ENCODE measurements around the gene TRIO.

The TRIO gene

GRCh38 chr5:14379739-14380497, 236.8 kb downstream of the TRIO start:
- H3K27ac ChIP-seq, result no peak overlapping the region
- no peak for TF ChIP-seq CTCF (conservative IDR thresholded peaks at IDR 0.05; ENCODE audit: low read depth)
- ChIA-PET CTCF (no interaction called here), POLR2A (ENCODE audit: low non-redundant PET) (no interaction called here)
- DNase-seq (ENCODE audit: low spot score), result no peak

- TF ChIP-seq CTCF (conservative IDR thresholded peaks at IDR 0.05; ENCODE audit: low read depth), result no peak
- POLR2A ChIA-PET (ENCODE audit: low non-redundant PET), result no interaction called here
- no peak for DNase-seq (ENCODE audit: low spot score)
- CTCF ChIA-PET, result no interaction called here
- H3K27ac ChIP-seq, result no peak overlapping the region
These were observed 237.6 kb downstream of the TRIO start for GRCh38 chr5:14380712-14381111.

- CTCF ChIA-PET, result no interaction called here
These were observed 239.5 kb downstream of the TRIO start for GRCh38 chr5:14382640-14383039.

GRCh38 chr5:14383923-14384322, 240.8 kb downstream of the TRIO start:
- TF ChIP-seq CTCF (conservative IDR thresholded peaks at IDR 0.05; ENCODE audit: low read depth), result no peak
- CTCF ChIA-PET, result no interaction called here
- DNase-seq (ENCODE audit: low spot score), result no peak
- POLR2A ChIA-PET (ENCODE audit: low non-redundant PET), result no interaction called here
- H3K27ac ChIP-seq, result no peak overlapping the region

More at GRCh38 chr5:14382640-14383039, 239.5 kb downstream of the TRIO start:
- DNase-seq (ENCODE audit: low spot score), result no peak
- H3K27ac ChIP-seq, result no peak overlapping the region
- no peak for TF ChIP-seq CTCF (conservative IDR thresholded peaks at IDR 0.05; ENCODE audit: low read depth)
- POLR2A ChIA-PET (ENCODE audit: low non-redundant PET), result no interaction called here

- ChIA-PET POLR2A (ENCODE audit: low non-redundant PET) (no interaction called here), CTCF (no interaction called here)
- TF ChIP-seq CTCF (conservative IDR thresholded peaks at IDR 0.05; ENCODE audit: low read depth), result no peak
- DNase-seq (ENCODE audit: low spot score), result no peak
- no peak overlapping the region for H3K27ac ChIP-seq
These were observed 241.9 kb downstream of the TRIO start for GRCh38 chr5:14385019-14385418.

GRCh38 chr5:14386884-14387624, 243.9 kb downstream of the TRIO start:
- ChIA-PET CTCF (interaction anchor here (0.5 to 0.6 kb wide), 2 partner anchors 42 to 516 kb away, joined by 3 read pairs; no protein-coding TSS in a partner anchor), POLR2A (ENCODE audit: low non-redundant PET) (no interaction called here)
- H3K27ac ChIP-seq, result no peak overlapping the region
- TF ChIP-seq CTCF (conservative IDR thresholded peaks at IDR 0.05; ENCODE audit: low read depth), result no peak
- DNase-seq (ENCODE audit: low spot score), result no peak

Measured in RWPE1 (cell line).